HUES6 (cell line): ENCODE results near the gene DCANP1.

Experiments used
- H3K27ac ChIP-seq: 2 replicates; pipeline ENCODE4 v1.7.0; 2013; ENCODE audit warnings: low read depth, mild to moderate bottlenecking, low read length, inconsistent platforms
- H3K27me3 ChIP-seq: 2 replicates; pipeline ENCODE4 v1.6.1; 2013; ENCODE audit warnings: low read length; ENCODE audit not compliant: control insufficient read depth, insufficient read depth
- H3K36me3 ChIP-seq: 2 replicates; pipeline ENCODE4 v1.6.1; 2013; ENCODE audit warnings: low read length; ENCODE audit not compliant: control insufficient read depth, insufficient read depth
- H3K4me1 ChIP-seq: 2 replicates; pipeline ENCODE4 v1.6.1; 2013; ENCODE audit warnings: low read length; ENCODE audit not compliant: control insufficient read depth, insufficient read depth
- H3K4me3 ChIP-seq: 2 replicates; pipeline ENCODE4 v1.5.1; 2013; ENCODE audit warnings: low read depth, low read length
- H3K9ac ChIP-seq: one replicate; pipeline ENCODE4 v1.6.1; 2013; ENCODE audit warnings: mild to moderate bottlenecking, low read length
- H3K9me3 ChIP-seq: 2 replicates; pipeline ENCODE4 v1.6.1; 2013; ENCODE audit warnings: low read depth, low read length; ENCODE audit not compliant: control insufficient read depth, insufficient read depth

DCANP1 gene

GRCh38 chr5:135430135-135430437 is 17.1 kb downstream of the DCANP1 start:
- Histone ChIP-seq H3K36me3 (no peaks in the 10 kb centered on the region), H3K27me3 (no peaks in the 10 kb centered on the region), H3K9me3 (peaks cover 13% of the 10 kb centered on the region), H3K4me1 (peaks cover 9% of the 10 kb centered on the region; the same call in 1 of the 2 replicates), H3K4me3 (no peak overlapping the region), H3K27ac (no peak overlapping the region), H3K9ac (no peak overlapping the region)

- no peak overlapping the region for H3K4me3 ChIP-seq
- H3K27me3 ChIP-seq = no peaks in the 10 kb centered on the region
- H3K27ac ChIP-seq = no peak overlapping the region
- peaks cover 13% of the 10 kb centered on the region for H3K9me3 ChIP-seq
- no peak overlapping the region for H3K9ac ChIP-seq
- no peaks in the 10 kb centered on the region for H3K36me3 ChIP-seq
- peaks cover 7% of the 10 kb centered on the region; the same call in 1 of the 2 replicates for H3K4me1 ChIP-seq
Measured at GRCh38 chr5:135429301-135430134, 17.6 kb downstream of the DCANP1 start.

GRCh38 chr5:135428586-135428985 is 18.6 kb downstream of the DCANP1 start:
- H3K9ac ChIP-seq = no peak overlapping the region
- H3K9me3 ChIP-seq = peaks cover 13% of the 10 kb centered on the region
- H3K27ac ChIP-seq = no peak overlapping the region

GRCh38 chr5:135426102-135427082 is 20.8 kb downstream of the DCANP1 start:
- H3K4me3 ChIP-seq = no peak overlapping the region
- no peak overlapping the region for H3K27ac ChIP-seq
- H3K27me3 ChIP-seq = no peaks in the 10 kb centered on the region
- H3K4me1 ChIP-seq = peaks cover 4% of the 10 kb centered on the region; the same call in 1 of the 2 replicates
- no peaks in the 10 kb centered on the region for H3K36me3 ChIP-seq
- H3K9me3 ChIP-seq = peaks cover 13% of the 10 kb centered on the region
- H3K9ac ChIP-seq = no peak overlapping the region

More at GRCh38 chr5:135428586-135428985, 18.6 kb downstream of the DCANP1 start:
- Histone ChIP-seq H3K4me1 (no peaks in the 10 kb centered on the region; the same call in 1 of the 2 replicates), H3K27me3 (no peaks in the 10 kb centered on the region), H3K36me3 (no peaks in the 10 kb centered on the region), H3K4me3 (no peak overlapping the region)

- Histone ChIP-seq H3K36me3 (no peaks in the 10 kb centered on the region), H3K27me3 (peaks cover 5% of the 10 kb centered on the region; the same call in 1 of the 2 replicates), H3K9me3 (peaks cover 13% of the 10 kb centered on the region), H3K4me3 (no peak overlapping the region), H3K27ac (no peak overlapping the region), H3K4me1 (peaks cover 4% of the 10 kb centered on the region; the same call in 1 of the 2 replicates), H3K9ac (no peak overlapping the region)
Measured at GRCh38 chr5:135425641-135426040, 21.5 kb downstream of the DCANP1 start.

GRCh38 chr5:135423846-135424168 is 23.3 kb downstream of the DCANP1 start:
- H3K4me3 ChIP-seq = no peak overlapping the region
- peaks cover 9% of the 10 kb centered on the region for H3K9me3 ChIP-seq
- peaks cover 4% of the 10 kb centered on the region; the same call in 1 of the 2 replicates for H3K4me1 ChIP-seq
- H3K36me3 ChIP-seq = no peaks in the 10 kb centered on the region
- H3K9ac ChIP-seq = no peak overlapping the region
- peak overlapping the region; percentile 22; the same call in 1 of the 2 replicates for H3K27ac ChIP-seq
- H3K27me3 ChIP-seq = peaks cover 12% of the 10 kb centered on the region

GRCh38 chr5:135423146-135423845 is 23.9 kb downstream of the DCANP1 start:
- peaks cover 4% of the 10 kb centered on the region; the same call in 1 of the 2 replicates for H3K9me3 ChIP-seq
- H3K27ac ChIP-seq = peak overlapping the region; percentile 22; the same call in 1 of the 2 replicates
- H3K36me3 ChIP-seq = no peaks in the 10 kb centered on the region
- H3K4me1 ChIP-seq = peaks cover 4% of the 10 kb centered on the region; the same call in 1 of the 2 replicates
- no peak overlapping the region for H3K4me3 ChIP-seq
- H3K27me3 ChIP-seq = peaks cover 14% of the 10 kb centered on the region
- no peak overlapping the region for H3K9ac ChIP-seq

- Histone ChIP-seq H3K9me3 (no peaks in the 10 kb centered on the region), H3K27me3 (peaks cover 16% of the 10 kb centered on the region), H3K4me1 (peaks cover 4% of the 10 kb centered on the region; the same call in 1 of the 2 replicates), H3K36me3 (no peaks in the 10 kb centered on the region), H3K27ac (no peak overlapping the region), H3K4me3 (no peak overlapping the region), H3K9ac (no peak overlapping the region)
Measured at GRCh38 chr5:135422419-135422818, 24.7 kb downstream of the DCANP1 start.

- H3K9ac ChIP-seq = no peak overlapping the region
- H3K4me1 ChIP-seq = no peaks in the 10 kb centered on the region
- no peaks in the 10 kb centered on the region for H3K36me3 ChIP-seq
- no peak overlapping the region for H3K4me3 ChIP-seq
- no peak overlapping the region for H3K27ac ChIP-seq
- peaks cover 21% of the 10 kb centered on the region for H3K27me3 ChIP-seq
- H3K9me3 ChIP-seq = no peaks in the 10 kb centered on the region
Measured at GRCh38 chr5:135417083-135417482, 30.1 kb downstream of the DCANP1 start.

- H3K9ac ChIP-seq = no peak overlapping the region
- peaks cover 25% of the 10 kb centered on the region for H3K4me1 ChIP-seq
- H3K27me3 ChIP-seq = peaks cover 64% of the 10 kb centered on the region
- no peaks in the 10 kb centered on the region for H3K36me3 ChIP-seq
- no peak overlapping the region for H3K4me3 ChIP-seq
- no peak overlapping the region for H3K27ac ChIP-seq
- peaks cover 24% of the 10 kb centered on the region for H3K9me3 ChIP-seq
Measured at GRCh38 chr5:135405082-135405481, 42.1 kb downstream of the DCANP1 start.
